ENCODE data around the gene MACC1.
A peak's percentile ranks its signal among the peaks of the same experiment; 100 is the strongest.
"Not testable (repeated sequence)": the region's sequence is repeated elsewhere in the genome, so short reads cannot be mapped to it uniquely, and the experiment has no call there.

The MACC1 gene

DNA sequence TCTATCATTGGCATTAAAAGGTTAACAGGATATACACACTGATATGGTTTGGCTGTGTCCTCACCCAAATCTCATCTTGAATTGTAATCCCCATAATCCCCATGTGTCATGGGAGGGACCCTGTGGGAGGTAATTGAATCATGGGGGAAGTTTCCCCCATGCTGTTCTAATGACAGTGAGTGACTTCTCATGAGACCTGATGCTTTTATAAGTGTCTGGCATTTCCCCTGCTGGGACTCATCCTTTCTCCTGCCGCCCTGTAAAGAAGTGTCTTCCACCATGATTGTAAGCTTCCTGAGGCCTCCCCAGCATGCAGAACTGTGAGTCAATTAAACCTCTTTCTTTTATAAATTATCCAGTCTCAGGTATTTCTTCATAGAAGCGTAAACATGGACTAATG, 9.4 kb downstream of the MACC1 start:
- ATAC-seq (ENCODE audit: low read depth); H3K27ac Mint-ChIP-seq; H3K27me3 Mint-ChIP-seq; H3K4me1 Mint-ChIP-seq; DNase-seq (ENCODE audit: low spot score in 2 of 2); H3K9me3 Mint-ChIP-seq; H3K4me3 Mint-ChIP-seq: not testable (repeated sequence)
- peaks cover 26% of the 10 kb centered on the region for H3K36me3 Mint-ChIP-seq

DNA sequence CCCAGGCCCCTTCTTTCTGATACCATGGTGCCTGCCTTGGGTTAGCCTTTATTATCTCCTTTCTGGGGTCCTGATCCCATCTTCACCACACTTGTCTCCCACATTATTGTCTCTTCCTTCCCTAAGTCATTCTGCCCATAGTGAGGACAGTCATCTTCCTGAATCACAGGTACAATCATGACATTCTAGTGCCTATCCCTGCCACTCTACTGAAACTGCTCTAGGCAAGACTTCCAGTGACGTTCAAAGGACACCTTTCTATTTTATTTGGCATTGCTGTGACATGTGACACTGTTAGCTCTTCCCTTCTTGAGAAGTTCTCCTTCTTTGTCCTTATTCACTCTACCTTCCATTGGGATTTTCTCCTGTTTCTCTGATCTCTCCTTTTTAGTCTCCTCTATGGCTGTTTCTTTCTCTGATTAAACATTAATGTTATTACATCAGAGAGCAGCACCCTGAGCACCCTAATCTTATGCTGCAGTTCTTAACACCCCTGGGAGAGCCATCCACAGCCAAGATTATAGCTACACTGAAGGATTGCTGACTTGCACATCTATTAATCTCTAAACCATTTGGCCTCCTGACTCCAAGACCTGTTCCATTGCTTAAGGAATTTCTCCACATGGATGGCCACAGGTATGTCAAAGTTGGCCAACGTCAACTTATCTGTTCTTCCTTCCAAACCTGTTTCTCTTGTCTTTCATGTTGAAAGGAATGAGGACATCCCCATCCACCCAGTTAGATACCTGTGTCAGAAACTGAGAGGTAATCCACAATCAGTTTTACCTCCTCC, 10.9 kb downstream of the MACC1 start:
- Mint-ChIP-seq H3K4me1 (peaks cover 6% of the 10 kb centered on the region), H3K9me3 (peaks cover 7% of the 10 kb centered on the region), H3K27ac (no peak overlapping the region), H3K4me3 (no peak overlapping the region), H3K27me3 (no peaks in the 10 kb centered on the region), H3K36me3 (peaks cover 26% of the 10 kb centered on the region)
- ATAC-seq (ENCODE audit: low read depth), result no peak
- DNase-seq (ENCODE audit: low spot score in 2 of 2), result no peak

DNA sequence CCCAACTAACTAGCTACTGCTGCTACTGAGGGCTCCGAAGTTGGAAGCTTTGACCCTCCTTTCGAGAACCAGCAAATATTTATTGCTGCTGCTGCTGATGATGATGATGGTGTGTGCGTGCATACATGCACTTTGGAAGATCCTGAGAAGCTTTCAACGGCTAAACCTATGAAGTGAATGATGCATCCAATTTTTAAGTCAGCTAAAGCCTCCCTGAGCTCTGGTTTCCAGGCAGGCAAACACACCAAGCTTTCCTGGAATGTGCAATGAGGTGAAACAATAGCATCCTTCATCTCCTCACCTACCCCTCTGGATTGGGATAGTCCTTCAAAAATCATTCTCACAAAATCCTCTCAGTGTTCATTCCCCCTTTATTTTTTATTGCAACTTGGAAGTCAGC, 13.9 kb downstream of the MACC1 start:
- peaks cover 24% of the 10 kb centered on the region for H3K4me1 Mint-ChIP-seq
- no peaks in the 10 kb centered on the region for H3K9me3 Mint-ChIP-seq
- ATAC-seq (ENCODE audit: low read depth) (no peak), DNase-seq (ENCODE audit: low spot score in 2 of 2) (no peak)
- H3K27ac Mint-ChIP-seq, result no peak overlapping the region
- H3K36me3 Mint-ChIP-seq, result peaks cover 12% of the 10 kb centered on the region
- no peak overlapping the region for H3K4me3 Mint-ChIP-seq
- no peaks in the 10 kb centered on the region for H3K27me3 Mint-ChIP-seq

DNA sequence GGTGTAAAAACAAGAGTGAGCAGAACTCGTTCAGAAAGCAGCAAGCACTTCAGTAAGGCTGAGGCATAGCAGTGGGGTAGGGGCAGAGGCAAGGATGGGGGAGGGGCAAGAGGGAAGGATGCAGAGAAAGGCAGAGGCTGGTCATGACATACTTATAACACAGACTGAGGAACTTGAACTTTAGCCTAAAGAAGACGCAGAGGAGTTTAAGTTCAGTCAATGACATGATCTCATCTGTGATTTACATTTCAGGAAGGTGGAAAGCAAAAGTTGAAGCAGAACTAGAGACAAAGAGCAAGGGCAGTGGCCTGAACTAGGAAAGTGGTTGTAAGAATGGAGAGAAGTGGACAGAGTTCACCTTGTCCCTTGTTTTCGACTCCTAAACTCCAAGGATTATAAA, 15.8 kb downstream of the MACC1 start:
- Mint-ChIP-seq H3K27ac (peak overlapping the region; percentile 92), H3K27me3 (no peaks in the 10 kb centered on the region), H3K36me3 (peaks cover 9% of the 10 kb centered on the region), H3K4me3 (peak overlapping the region; percentile 42), H3K4me1 (peaks cover 28% of the 10 kb centered on the region), H3K9me3 (no peaks in the 10 kb centered on the region)
- DNase-seq (ENCODE audit: low spot score in 2 of 2), result peak; percentile 21 to 38
- ATAC-seq (ENCODE audit: low read depth), result peak; percentile 48

DNA sequence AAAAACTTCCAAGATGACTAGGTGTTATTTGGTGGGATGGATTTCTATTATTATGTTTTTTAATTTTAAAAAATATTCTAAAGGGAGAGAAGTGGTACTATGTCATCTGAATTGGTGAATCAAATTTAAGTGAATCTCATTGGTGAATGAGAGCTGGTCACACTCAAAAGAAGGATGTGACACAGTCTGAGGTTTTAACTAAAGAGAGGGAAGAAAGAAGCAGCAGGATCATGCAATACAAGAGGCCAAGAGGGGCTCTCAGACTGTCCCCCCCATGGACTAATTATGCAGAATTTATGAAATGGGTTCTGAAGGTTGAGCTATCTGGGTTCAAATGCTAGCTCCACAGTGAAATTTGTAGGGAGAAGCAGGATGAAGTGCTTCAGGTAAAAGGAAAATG, 16.2 kb downstream of the MACC1 start:
- peak overlapping the region; percentile 92 for H3K27ac Mint-ChIP-seq
- no peaks in the 10 kb centered on the region for H3K27me3 Mint-ChIP-seq
- ATAC-seq (ENCODE audit: low read depth) (peak; percentile 16), DNase-seq (ENCODE audit: low spot score in 2 of 2) (no peak)
- H3K9me3 Mint-ChIP-seq, result no peaks in the 10 kb centered on the region
- peaks cover 28% of the 10 kb centered on the region for H3K4me1 Mint-ChIP-seq
- H3K36me3 Mint-ChIP-seq, result peaks cover 8% of the 10 kb centered on the region
- peak overlapping the region; percentile 42 for H3K4me3 Mint-ChIP-seq

DNA sequence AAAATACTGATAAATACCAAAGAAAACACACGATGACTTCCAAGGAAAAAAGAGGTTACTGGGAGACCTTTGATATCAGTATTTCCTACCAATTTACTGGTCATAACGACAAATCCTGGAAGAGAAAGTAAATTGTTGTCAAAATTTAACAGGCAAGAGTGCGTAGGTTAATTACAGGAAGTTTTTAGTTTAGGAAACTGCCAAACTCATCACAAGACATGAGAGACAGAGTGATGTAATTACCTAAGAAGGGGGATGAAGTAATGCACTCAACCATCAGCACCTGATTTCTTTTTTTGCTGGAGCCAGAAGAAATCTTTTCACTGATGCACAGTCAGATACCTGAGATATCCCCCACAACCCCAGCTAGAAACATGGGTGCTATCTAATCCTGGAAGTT, 16.8 kb downstream of the MACC1 start:
- H3K4me3 Mint-ChIP-seq, result no peak overlapping the region
- no peaks in the 10 kb centered on the region for H3K9me3 Mint-ChIP-seq
- H3K27me3 Mint-ChIP-seq, result no peaks in the 10 kb centered on the region
- H3K27ac Mint-ChIP-seq, result peak overlapping the region; percentile 92
- peak in 1 of 2 donors; percentile 25 for DNase-seq (ENCODE audit: low spot score in 2 of 2)
- peaks cover 10% of the 10 kb centered on the region for H3K36me3 Mint-ChIP-seq
- peak; percentile 55 for ATAC-seq (ENCODE audit: low read depth)
- H3K4me1 Mint-ChIP-seq, result peaks cover 28% of the 10 kb centered on the region

DNA sequence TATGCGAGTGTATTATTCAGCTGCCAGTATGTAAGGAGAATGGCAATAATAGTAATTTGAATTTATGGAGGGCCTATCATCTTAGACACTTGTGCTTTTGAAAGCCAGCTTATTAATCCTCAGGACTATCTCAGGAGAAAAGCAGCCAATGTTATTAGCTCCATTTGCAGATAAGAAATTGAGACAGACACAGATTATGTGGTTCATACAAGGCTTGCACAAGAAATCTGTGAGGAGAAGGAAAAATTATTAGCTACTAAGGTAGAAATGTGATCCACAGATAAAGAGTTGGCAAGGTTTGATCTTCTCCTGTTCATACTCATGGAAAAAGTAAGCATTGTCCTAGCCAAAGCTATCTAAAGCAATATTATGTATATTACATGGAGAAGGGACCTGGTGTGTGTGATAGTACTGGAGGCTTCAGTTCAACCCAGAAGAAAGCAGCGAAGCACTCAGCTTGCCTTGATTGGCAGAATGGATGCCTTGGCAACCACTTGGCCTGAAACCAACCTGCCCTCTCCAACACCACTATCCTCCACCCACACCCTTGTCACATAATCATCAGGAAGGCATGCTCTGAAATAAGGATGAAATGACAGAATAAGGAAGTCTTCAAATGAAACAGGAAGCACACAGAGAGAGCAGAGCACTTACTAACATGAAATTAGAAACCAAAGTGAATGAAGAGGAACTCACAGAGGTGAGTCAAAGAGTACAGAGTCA, 18.0 kb downstream of the MACC1 start:
- Mint-ChIP-seq H3K9me3 (no peaks in the 10 kb centered on the region), H3K4me1 (peaks cover 25% of the 10 kb centered on the region), H3K4me3 (peak overlapping the region; percentile 28), H3K36me3 (peaks cover 7% of the 10 kb centered on the region), H3K27me3 (no peaks in the 10 kb centered on the region), H3K27ac (peak overlapping the region; percentile 92)
- ATAC-seq (ENCODE audit: low read depth) (peak; percentile 75), DNase-seq (ENCODE audit: low spot score in 2 of 2) (peak; percentile 40 to 52)

DNA sequence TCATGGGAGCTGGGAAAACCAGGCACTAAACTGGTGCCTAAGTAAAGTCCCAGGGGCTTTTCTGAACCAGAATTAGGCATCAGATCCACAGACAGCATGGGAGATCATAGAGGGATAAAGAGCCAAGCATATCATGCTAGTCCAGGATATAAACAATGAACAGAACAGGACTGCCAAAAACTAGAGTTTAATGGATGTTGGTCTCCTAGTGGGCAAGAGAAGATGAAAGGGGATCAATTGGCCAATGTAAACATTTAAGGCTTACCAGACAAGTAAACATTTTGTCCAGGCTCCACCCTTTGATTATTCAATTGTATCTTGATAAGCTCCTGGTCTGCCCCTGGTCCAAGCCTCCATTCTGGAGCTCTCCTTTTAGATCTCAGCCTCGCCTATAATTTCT, 18.9 kb downstream of the MACC1 start:
- Mint-ChIP-seq H3K27ac (peak overlapping the region; percentile 92), H3K4me1 (peaks cover 29% of the 10 kb centered on the region), H3K27me3 (no peaks in the 10 kb centered on the region)

DNA sequence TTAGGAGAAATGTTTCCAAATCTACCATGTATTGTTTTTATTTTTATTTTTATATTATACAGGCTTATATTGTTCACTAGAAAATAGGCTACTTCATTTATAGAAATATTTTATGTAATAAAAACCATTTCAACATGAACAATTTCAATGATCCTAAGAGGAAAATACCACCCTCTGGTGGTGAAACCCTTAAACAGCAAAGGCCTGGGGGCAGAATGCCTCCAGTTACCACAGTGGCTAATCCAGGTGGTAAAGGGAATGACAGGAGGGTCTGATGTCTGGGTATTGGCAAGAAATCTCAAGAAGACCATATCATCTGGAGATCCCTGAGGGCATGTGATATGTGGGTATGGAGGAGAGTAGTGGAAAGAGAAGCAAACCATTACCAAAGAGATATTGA, 19.3 kb downstream of the MACC1 start:
- Mint-ChIP-seq H3K36me3 (peaks cover 7% of the 10 kb centered on the region), H3K9me3 (no peaks in the 10 kb centered on the region), H3K4me1 (peaks cover 29% of the 10 kb centered on the region), H3K27me3 (no peaks in the 10 kb centered on the region), H3K27ac (peak overlapping the region; percentile 92), H3K4me3 (no peak overlapping the region)
- ATAC-seq (ENCODE audit: low read depth) (no peak), DNase-seq (ENCODE audit: low spot score in 2 of 2) (no peak)

More for the DNA sequence above, 18.9 kb downstream of the MACC1 start:
- DNase-seq (ENCODE audit: low spot score in 2 of 2) (no peak), ATAC-seq (ENCODE audit: low read depth) (no peak)
- no peaks in the 10 kb centered on the region for H3K9me3 Mint-ChIP-seq
- peaks cover 7% of the 10 kb centered on the region for H3K36me3 Mint-ChIP-seq
- no peak overlapping the region for H3K4me3 Mint-ChIP-seq

DNA sequence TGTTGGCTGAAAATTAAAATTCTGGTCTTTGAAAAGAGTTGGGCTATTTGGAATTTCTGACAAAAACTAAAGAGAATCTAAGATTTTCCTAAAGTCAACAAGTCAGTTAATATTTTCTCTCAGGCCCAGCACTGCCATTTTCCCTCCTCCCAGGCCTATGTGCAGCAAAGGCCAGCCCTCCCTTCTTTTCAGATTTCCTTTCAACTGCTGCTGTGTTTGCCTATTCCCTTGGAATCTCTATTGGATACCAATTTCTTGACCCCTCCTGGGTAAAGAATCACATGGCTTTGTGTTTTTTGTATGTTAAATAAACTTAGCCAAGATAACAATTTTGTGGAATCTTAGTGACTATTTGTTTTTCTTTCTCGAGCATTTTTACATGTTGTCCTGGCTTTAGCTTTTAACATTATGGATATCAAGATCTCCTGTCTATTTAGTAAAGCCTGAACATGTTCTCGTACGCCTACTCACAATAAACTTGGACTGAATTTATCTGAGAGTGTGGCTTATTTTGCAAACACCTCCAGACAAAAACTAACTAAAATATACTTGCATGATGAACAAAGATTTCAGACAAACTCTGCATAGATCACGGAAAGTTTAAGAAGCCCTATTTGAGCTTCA, 19.9 kb downstream of the MACC1 start:
- ATAC-seq (ENCODE audit: low read depth), result no peak
- Mint-ChIP-seq H3K27me3 (no peaks in the 10 kb centered on the region), H3K9me3 (no peaks in the 10 kb centered on the region), H3K36me3 (peaks cover 7% of the 10 kb centered on the region), H3K4me3 (no peak overlapping the region), H3K27ac (no peak overlapping the region), H3K4me1 (peaks cover 29% of the 10 kb centered on the region)
- DNase-seq (ENCODE audit: low spot score in 2 of 2), result no peak

DNA sequence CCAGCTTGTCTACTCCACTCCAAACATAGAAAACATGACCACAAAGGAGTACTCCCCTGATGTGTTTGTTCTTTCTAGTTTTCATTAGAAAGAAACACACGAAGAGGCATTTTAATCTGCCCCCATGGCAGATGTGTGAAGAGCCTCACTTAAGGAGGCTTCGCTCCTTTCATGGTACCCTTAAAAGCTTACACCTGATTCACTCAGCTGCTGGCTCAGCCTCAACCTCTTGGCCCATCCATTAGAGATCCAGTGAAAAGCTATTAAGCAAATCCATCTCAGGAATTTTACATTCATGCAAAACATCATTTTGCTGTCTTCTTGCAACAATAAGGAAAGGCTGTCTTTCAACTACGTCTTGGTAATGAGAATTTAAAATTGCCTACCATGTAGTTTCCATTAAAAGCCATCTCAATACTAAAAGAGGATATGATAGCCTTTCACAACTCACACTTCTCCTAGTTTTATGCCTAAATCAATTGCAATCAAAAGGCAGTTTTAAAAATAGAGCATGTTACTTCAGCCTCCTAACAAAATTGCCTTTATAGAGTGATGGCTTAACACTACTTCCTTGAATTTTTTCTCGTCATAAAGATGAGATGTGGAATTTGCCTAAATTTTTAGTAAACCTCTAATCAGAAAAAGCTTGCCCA, 22.7 kb downstream of the MACC1 start:
- no peak for DNase-seq (ENCODE audit: low spot score in 2 of 2)
- no peak overlapping the region for H3K4me3 Mint-ChIP-seq
- peaks cover 14% of the 10 kb centered on the region for H3K36me3 Mint-ChIP-seq
- no peaks in the 10 kb centered on the region for H3K27me3 Mint-ChIP-seq
- ATAC-seq (ENCODE audit: low read depth), result no peak
- H3K27ac Mint-ChIP-seq, result peak overlapping the region; percentile 92
- peaks cover 3% of the 10 kb centered on the region for H3K9me3 Mint-ChIP-seq
- peaks cover 28% of the 10 kb centered on the region for H3K4me1 Mint-ChIP-seq

DNA sequence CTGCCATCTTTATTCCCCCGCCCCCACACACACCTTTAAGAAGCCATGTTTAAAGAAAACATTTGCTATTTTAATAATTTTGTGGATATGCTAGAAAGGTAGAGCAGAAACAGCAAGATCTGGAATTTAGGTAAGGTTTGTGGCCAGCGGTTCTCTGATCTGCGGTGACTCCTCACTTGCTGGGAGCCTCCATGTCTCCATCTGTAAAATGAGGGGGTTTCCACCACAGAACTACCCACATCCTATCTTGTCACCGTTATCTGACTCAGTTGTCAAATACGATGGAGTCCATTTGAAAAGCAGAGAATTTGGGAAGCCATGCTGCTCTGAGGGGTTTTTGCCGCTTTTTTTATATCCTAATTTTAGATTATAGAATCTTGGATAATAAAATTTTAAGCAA, 23.3 kb downstream of the MACC1 start:
- DNase-seq (ENCODE audit: low spot score in 2 of 2), result no peak
- Mint-ChIP-seq H3K27me3 (no peaks in the 10 kb centered on the region), H3K36me3 (peaks cover 15% of the 10 kb centered on the region), H3K4me1 (peaks cover 24% of the 10 kb centered on the region), H3K4me3 (no peak overlapping the region), H3K27ac (peak overlapping the region; percentile 92), H3K9me3 (peaks cover 7% of the 10 kb centered on the region)
- peak; percentile 20 for ATAC-seq (ENCODE audit: low read depth)

DNA sequence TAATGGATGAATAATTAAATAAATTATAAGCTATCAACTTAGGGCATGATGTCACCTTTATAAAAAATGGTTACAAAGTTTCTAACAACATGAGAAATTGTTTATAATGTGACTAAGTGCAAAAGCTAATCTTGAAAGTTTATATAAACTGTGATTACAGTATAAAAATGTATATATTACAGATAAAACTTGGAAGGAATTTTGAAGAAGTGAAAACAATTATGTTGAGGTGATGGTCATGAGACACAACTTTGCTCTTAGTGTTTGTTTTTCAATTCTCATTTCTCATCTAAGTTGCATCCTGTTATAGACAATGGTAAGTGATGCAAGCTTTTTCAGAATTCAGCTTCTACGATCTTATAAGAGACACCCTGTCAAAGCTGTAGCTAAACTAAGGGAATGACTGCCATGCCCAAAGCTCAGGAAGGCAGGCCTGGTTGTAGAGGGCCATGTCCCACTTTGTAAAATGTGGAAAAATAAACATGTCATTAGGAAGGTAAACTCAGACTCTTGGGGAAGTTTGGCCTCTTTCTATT, 23.9 kb downstream of the MACC1 start:
- ATAC-seq (ENCODE audit: low read depth), result peak; percentile 70
- no peak for DNase-seq (ENCODE audit: low spot score in 2 of 2)
- Mint-ChIP-seq H3K27ac (peak overlapping the region; percentile 92), H3K4me3 (no peak overlapping the region), H3K27me3 (no peaks in the 10 kb centered on the region), H3K9me3 (peaks cover 9% of the 10 kb centered on the region), H3K36me3 (peaks cover 17% of the 10 kb centered on the region), H3K4me1 (peaks cover 25% of the 10 kb centered on the region)

Measured in memory B cell (primary cell).